ENCODE results near the gene CCDC142. TPM values are rescaled to one million over a fixed set of nuclear protein-coding genes. Genes with fewer than 3 reads are reported as not detected.

Gene CCDC142
- total and polyA plus RNA-seq, 9 of the 15 experiments (the other 6 are each of a cell fraction or from before 2014, with no cell fraction given) = 0.55 to 11.7 (median 7.2) TPM

- TF ChIP-seq MEIS2 (IDR thresholded peaks at IDR 0.05; ENCODE audit: partially characterized antibody) (peak; percentile 92), NRF1 (conservative IDR thresholded peaks at IDR 0.05 in 1 of 2, IDR thresholded peaks at IDR 0.05 in 1 of 2) (peak; percentile 56 to 65), U2AF2 (optimal IDR thresholded peaks at IDR 0.05; ENCODE audit: low read depth, low read length) (no peak), MCM7 (IDR thresholded peaks at IDR 0.05) (no peak), ATF3 (IDR thresholded peaks at IDR 0.05) (peak; percentile 96), ATF3 (CRISPR knock-in tag; conservative IDR thresholded peaks at IDR 0.05) (peak; percentile 90), CCNT2 (IDR thresholded peaks at IDR 0.05; ENCODE audit: borderline replicate concordance, extremely low read depth, insufficient read length, low read depth, low read length) (peak; percentile 74), ZNF3 (CRISPR knock-in tag; IDR thresholded peaks at IDR 0.05) (no peak), NBN (IDR thresholded peaks at IDR 0.05; ENCODE audit: low read depth) (0 out of 2 replicates have a peak, but pooled peaks have one; percentile 20), ZNF592 (IDR thresholded peaks at IDR 0.05) (peak; percentile 36), ZNF589 (CRISPR knock-in tag; IDR thresholded peaks at IDR 0.05; ENCODE audit: low read depth) (no peak), PKNOX1 (IDR thresholded peaks at IDR 0.05) (peak; percentile 67), ZNF263 (CRISPR knock-in tag; IDR thresholded peaks at IDR 0.05; ENCODE audit: borderline replicate concordance) (no peak; the same call in 1 of the 2 replicates), HSF4 (CRISPR knock-in tag; IDR thresholded peaks at IDR 0.05; ENCODE audit: borderline replicate concordance) (no peak), ZNF586 (CRISPR knock-in tag; conservative IDR thresholded peaks at IDR 0.05) (no peak), BDP1 (IDR thresholded peaks at IDR 0.05; ENCODE audit: insufficient read depth, insufficient read length) (no peak), ZNF12 (CRISPR knock-in tag; IDR thresholded peaks at IDR 0.05) (peak; percentile 14), LCOR (CRISPR knock-in tag; IDR thresholded peaks at IDR 0.05) (no peak), KLF1 (tag; IDR thresholded peaks at IDR 0.05) (peak; percentile 62), ZNF655 (CRISPR knock-in tag; IDR thresholded peaks at IDR 0.05) (no peak), ZBTB8A (IDR thresholded peaks at IDR 0.05; ENCODE audit: partially characterized antibody) (no peak)
Measured at GRCh38 chr2:74502720-74503505, 20.1 kb upstream of the CCDC142 start (continued).

Data from K562 (cell line).